Parathyroid adenoma (tissue), 2 donors: ENCODE measurements around the gene CKM.

Experiments
- H2AFZ ChIP-seq: fragments of 300-600 bp; sonication (generic); one replicate; pipeline ENCODE4 v1.7.0; 2017; ENCODE audit warnings: antibody characterized with exemption, mild to moderate bottlenecking
- H3K27ac ChIP-seq: fragments of 300-600 bp; sonication (generic); one replicate; pipeline ENCODE4 v1.7.0; 2017
- H3K27me3 ChIP-seq: fragments of 300-600 bp; sonication (generic); one replicate; pipeline ENCODE4 v1.7.0; 2017; ENCODE audit warnings: low read length; ENCODE audit not compliant: control insufficient read depth, insufficient read depth
- H3K36me3 ChIP-seq: fragments of 300-600 bp; sonication (generic); one replicate; pipeline ENCODE4 v1.7.0; 2017; ENCODE audit warnings: low read length; ENCODE audit not compliant: control insufficient read depth, insufficient read depth
- H3K4me1 ChIP-seq: fragments of 300-600 bp; sonication (generic); one replicate; pipeline ENCODE4 v1.7.0; 2017; ENCODE audit warnings: control low read depth
- H3K4me2 ChIP-seq: fragments of 300-600 bp; sonication (generic); one replicate; pipeline ENCODE4 v1.7.0; 2017; ENCODE audit warnings: low read length
- H3K4me3 ChIP-seq: fragments of 300-600 bp; sonication (generic); one replicate; pipeline ENCODE4 v1.7.0; 2017; ENCODE audit warnings: low read depth, low read length
- H3K79me2 ChIP-seq: fragments of 300-600 bp; sonication (generic); one replicate; pipeline ENCODE4 v1.7.0; 2017; ENCODE audit warnings: control low read depth
- H3K9ac ChIP-seq: fragments of 300-600 bp; sonication (generic); one replicate; pipeline ENCODE4 v1.7.0; 2017; ENCODE audit warnings: mild to moderate bottlenecking
- H3K9me3 ChIP-seq: fragments of 300-600 bp; sonication (generic); one replicate; pipeline ENCODE4 v1.7.0; 2017; ENCODE audit warnings: low read length; ENCODE audit not compliant: control insufficient read depth
- CTCF ChIP-seq: fragments of 300-600 bp; sonication (generic); IDR thresholded peaks from one replicate; pipeline ENCODE4 v1.7.0; 2017; ENCODE audit warnings: antibody characterized with exemption, mild to moderate bottlenecking
- donor health status: primary hyperparathyroidism.

The CKM gene

GRCh38 chr19:45357445-45357783 is 34.7 kb upstream of the CKM start:
- H3K9ac ChIP-seq: no peak overlapping the region

DNA sequence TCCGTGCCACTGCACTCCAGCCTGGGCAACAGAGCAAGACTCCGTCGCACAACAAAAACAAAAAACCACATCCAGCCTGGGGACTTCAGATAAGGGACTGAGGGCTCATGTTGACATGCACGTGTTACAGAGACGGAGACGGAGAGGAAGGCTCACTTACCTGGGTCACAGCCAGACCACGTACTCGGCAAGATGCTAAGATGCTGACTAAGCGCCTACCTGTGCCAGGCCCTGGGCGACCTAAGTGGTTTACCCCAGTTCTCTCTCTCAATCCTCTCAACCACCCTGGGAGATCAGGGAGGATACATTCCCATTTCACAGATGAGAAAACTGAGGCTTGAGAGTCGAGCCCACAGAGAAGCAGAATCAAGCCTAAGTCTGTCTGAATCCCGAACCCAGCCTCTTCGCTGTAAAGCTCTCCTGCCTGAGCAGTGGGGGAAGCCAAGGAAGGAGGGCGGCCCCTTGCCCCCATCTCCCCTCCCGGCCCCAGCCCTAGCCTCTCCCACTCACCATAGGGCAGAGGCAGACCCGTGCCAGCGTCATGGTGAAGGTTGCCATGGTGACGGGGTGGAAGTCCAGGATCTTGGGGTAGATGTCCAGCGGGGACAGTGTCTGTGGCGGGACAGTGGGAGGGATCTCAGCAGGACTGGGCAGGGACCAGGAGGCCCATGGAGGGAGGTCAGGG is 34.2 kb upstream of the CKM start:
- Histone ChIP-seq H3K27ac (no peak overlapping the region), H2AFZ (no peak overlapping the region), H3K4me3 (no peak overlapping the region), H3K9me3 (no peaks in the 10 kb centered on the region), H3K36me3 (no peaks in the 10 kb centered on the region), H3K4me2 (no peak overlapping the region), H3K27me3 (no peaks in the 10 kb centered on the region), H3K9ac (no peak overlapping the region), H3K4me1 (no peaks in the 10 kb centered on the region), H3K79me2 (no peaks in the 10 kb centered on the region)
- TF ChIP-seq CTCF: no peak

More at GRCh38 chr19:45357445-45357783, 34.7 kb upstream of the CKM start:
- H3K27ac ChIP-seq: no peak overlapping the region
- no peaks in the 10 kb centered on the region for H3K27me3 ChIP-seq
- no peak for TF ChIP-seq CTCF
- no peak overlapping the region for H3K4me3 ChIP-seq
- no peak overlapping the region for H2AFZ ChIP-seq
- H3K4me2 ChIP-seq: no peak overlapping the region
- H3K9me3 ChIP-seq: no peaks in the 10 kb centered on the region
- H3K36me3 ChIP-seq: no peaks in the 10 kb centered on the region
- no peaks in the 10 kb centered on the region for H3K4me1 ChIP-seq
- H3K79me2 ChIP-seq: no peaks in the 10 kb centered on the region

- TF ChIP-seq CTCF: no peak
- no peaks in the 10 kb centered on the region for H3K36me3 ChIP-seq
These were observed 33.2 kb upstream of the CKM start for GRCh38 chr19:45355910-45356309.

DNA sequence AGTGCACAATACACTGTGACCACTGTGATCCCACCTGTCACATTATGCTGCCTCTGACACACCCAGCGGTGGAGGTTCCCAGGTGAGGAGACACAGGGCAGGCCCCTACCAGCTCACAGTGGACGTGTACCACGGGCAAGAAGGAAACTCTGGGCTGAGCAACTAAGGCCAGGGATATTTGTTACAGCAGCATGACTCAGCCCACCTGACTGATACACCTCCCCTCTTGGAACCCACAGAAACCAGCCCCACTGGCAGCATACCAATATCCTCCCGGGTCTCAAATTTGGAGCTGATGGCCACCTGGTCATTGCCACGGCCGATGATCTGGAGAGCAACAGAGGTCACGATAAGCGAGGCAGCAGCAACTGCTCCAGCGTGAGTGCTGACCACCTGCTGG is 32.7 kb upstream of the CKM start:
- Histone ChIP-seq H3K36me3 (no peaks in the 10 kb centered on the region), H2AFZ (no peak overlapping the region), H3K4me1 (no peaks in the 10 kb centered on the region), H3K27ac (no peak overlapping the region), H3K27me3 (no peaks in the 10 kb centered on the region), H3K9ac (no peak overlapping the region), H3K4me2 (no peak overlapping the region), H3K79me2 (no peaks in the 10 kb centered on the region), H3K9me3 (no peaks in the 10 kb centered on the region), H3K4me3 (no peak overlapping the region)
- no peak for TF ChIP-seq CTCF

More at GRCh38 chr19:45355910-45356309, 33.2 kb upstream of the CKM start:
- no peak overlapping the region for H3K9ac ChIP-seq
- no peaks in the 10 kb centered on the region for H3K27me3 ChIP-seq
- no peaks in the 10 kb centered on the region for H3K79me2 ChIP-seq
- no peak overlapping the region for H2AFZ ChIP-seq
- H3K27ac ChIP-seq: no peak overlapping the region
- no peak overlapping the region for H3K4me3 ChIP-seq
- H3K9me3 ChIP-seq: no peaks in the 10 kb centered on the region
- H3K4me2 ChIP-seq: no peak overlapping the region
- H3K4me1 ChIP-seq: no peaks in the 10 kb centered on the region

DNA sequence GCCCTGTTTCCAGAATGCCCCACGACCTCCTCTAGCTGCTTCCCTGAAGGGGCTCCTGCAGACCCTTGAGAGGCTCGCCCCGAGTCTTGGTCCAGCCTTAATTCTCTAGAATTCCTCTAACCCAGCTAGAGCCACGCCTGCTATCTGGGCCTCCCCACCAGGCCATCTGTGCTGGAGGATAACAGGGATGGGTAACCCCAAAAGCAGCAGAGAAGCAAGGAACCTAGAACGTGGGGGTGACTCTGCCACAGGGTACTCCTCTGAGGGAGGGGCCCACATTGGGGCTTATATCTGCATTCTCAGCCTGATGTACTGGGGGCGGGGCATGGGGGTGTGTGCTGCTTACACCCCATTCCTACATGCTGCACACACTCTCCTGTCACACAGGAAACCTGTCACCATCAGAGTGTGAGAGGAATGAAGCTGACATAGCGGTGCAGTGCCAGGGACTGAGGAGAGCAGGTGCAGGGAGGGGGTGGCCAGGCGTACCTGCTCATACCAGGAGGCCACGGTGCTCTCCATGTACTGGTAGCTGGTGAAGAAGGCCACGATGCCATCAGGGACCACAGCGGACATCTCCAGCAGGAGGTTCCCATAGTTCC is 31.7 kb upstream of the CKM start:
- H3K9ac ChIP-seq: no peak overlapping the region
- no peaks in the 10 kb centered on the region for H3K36me3 ChIP-seq
- H2AFZ ChIP-seq: no peak overlapping the region
- no peaks in the 10 kb centered on the region for H3K79me2 ChIP-seq
- no peaks in the 10 kb centered on the region for H3K9me3 ChIP-seq
- H3K27me3 ChIP-seq: no peaks in the 10 kb centered on the region
- no peak overlapping the region for H3K27ac ChIP-seq
- H3K4me2 ChIP-seq: no peak overlapping the region
- H3K4me1 ChIP-seq: no peaks in the 10 kb centered on the region
- no peak for TF ChIP-seq CTCF
- H3K4me3 ChIP-seq: no peak overlapping the region
